IMR-90 (cell line): ENCODE results near the gene EXOC6B.
A peak's percentile ranks its signal among the peaks of the same experiment; 100 is the strongest.

Experiments used
- BHLHE40 ChIP-seq: fragments of 150-350 bp; IDR thresholded peaks from 2 replicates; pipeline ENCODE4 v1.6.1; 2016; ENCODE audit warnings: mild to moderate bottlenecking, low read depth, low read length
- CEBPB ChIP-seq: IDR thresholded peaks from 2 replicates; pipeline ENCODE4 v1.6.1; 2012; ENCODE audit warnings: low read depth, low read length, improper control_type of control experiment
- CTCF ChIP-seq: conservative IDR thresholded peaks from 2 replicates; pipeline ENCODE4 v1.5.1; 2012; ENCODE audit warnings: mild to moderate bottlenecking, low read depth, low read length, improper control_type of control experiment
- ELK1 ChIP-seq: fragments of 150-350 bp; IDR thresholded peaks from 2 replicates; pipeline ENCODE4 v1.6.1; 2016; ENCODE audit warnings: low read depth, mild to moderate bottlenecking, low read length, moderate library complexity, borderline replicate concordance
- FOS ChIP-seq: fragments of 150-350 bp; IDR thresholded peaks from 2 replicates; pipeline ENCODE4 v1.6.1; 2016; ENCODE audit warnings: low read depth, low read length
- MAFK ChIP-seq: IDR thresholded peaks from 2 replicates; pipeline ENCODE4 v1.6.1; 2012; ENCODE audit warnings: low read depth, low read length, improper control_type of control experiment
- POLR2A ChIP-seq: IDR thresholded peaks from 2 replicates; pipeline ENCODE4 v1.6.1; 2012; ENCODE audit warnings: mild to moderate bottlenecking, low read depth, low read length
- RAD21 ChIP-seq: IDR thresholded peaks from 2 replicates; pipeline ENCODE4 v1.6.1; 2012; ENCODE audit warnings: low read length, improper control_type of control experiment
- RCOR1 ChIP-seq: IDR thresholded peaks from 2 replicates; pipeline ENCODE4 v1.6.1; 2012; ENCODE audit warnings: mild to moderate bottlenecking, low read length, improper control_type of control experiment; ENCODE audit not compliant: insufficient replicate concordance
- SMC3 ChIP-seq: fragments of 150-350 bp; IDR thresholded peaks from 2 replicates; pipeline ENCODE4 v1.6.1; 2016; ENCODE audit warnings: low read depth, mild to moderate bottlenecking, antibody characterized with exemption, low read length, moderate library complexity

GRCh38 chr2:72747344-72747743 lies 78.5 kb downstream of the EXOC6B start:
- TF ChIP-seq CTCF (no peak), ELK1 (no peak), FOS (no peak), BHLHE40 (no peak), CEBPB (peak; percentile 64), MAFK (no peak), POLR2A (no peak), SMC3 (no peak), RCOR1 (no peak), RAD21 (no peak)
